Smooth muscle cell (in vitro differentiated cells): Measurements from ENCODE around the gene RAB3C. TPM values are rescaled to one million over a fixed set of nuclear protein-coding genes. Genes with fewer than 3 reads are reported as not detected.
A peak's percentile ranks its signal among the peaks of the same experiment; 100 is the strongest.

ENCODE experiments used
- DNase-seq: peaks from one replicate; lab custom pipeline; 2025; ENCODE audit not compliant: unreplicated experiment; lab: John Stamatoyannopoulos, UW
- H2AFZ ChIP-seq: fragments of 200-600 bp; sonication (generic); 2 replicates; pipeline ENCODE4 v1.6.0; 2016; ENCODE audit warnings: antibody characterized with exemption, low read depth, mild to moderate bottlenecking
- H3F3A ChIP-seq: fragments of 200-600 bp; sonication (generic); 2 replicates; pipeline ENCODE4 v1.6.0; 2017; ENCODE audit warnings: antibody characterized with exemption, low read depth
- H3K27ac ChIP-seq: fragments of 200-600 bp; sonication (generic); 2 replicates; pipeline ENCODE4 v1.5.1; 2016; ENCODE audit warnings: low read depth, mild to moderate bottlenecking
- H3K27me3 ChIP-seq: fragments of 200-600 bp; sonication (generic); 2 replicates; pipeline ENCODE4 v1.6.1; 2016; ENCODE audit warnings: low read depth, mild to moderate bottlenecking
- H3K36me3 ChIP-seq: fragments of 200-600 bp; sonication (generic); 2 replicates; pipeline ENCODE4 v1.5.1; 2016; ENCODE audit warnings: low read depth
- H3K4me1 ChIP-seq: fragments of 200-600 bp; sonication (generic); 2 replicates; pipeline ENCODE4 v1.5.1; 2016; ENCODE audit warnings: low read depth
- H3K4me2 ChIP-seq: fragments of 200-600 bp; sonication (generic); 2 replicates; pipeline ENCODE4 v1.6.0; 2016; ENCODE audit warnings: mild to moderate bottlenecking
- H3K4me3 ChIP-seq: fragments of 200-600 bp; sonication (generic); 2 replicates; pipeline ENCODE4 v1.5.1; 2016; ENCODE audit warnings: mild to moderate bottlenecking
- H3K79me2 ChIP-seq: fragments of 200-600 bp; sonication (generic); 2 replicates; pipeline ENCODE4 v1.6.0; 2016; ENCODE audit warnings: low read depth, mild to moderate bottlenecking
- H3K9ac ChIP-seq: fragments of 200-600 bp; sonication (generic); 2 replicates; pipeline ENCODE4 v1.6.0; 2016; ENCODE audit warnings: low read depth
- H3K9me3 ChIP-seq: fragments of 200-600 bp; sonication (generic); replicated peaks from 2 replicates; pipeline ENCODE4 v1.5.1; 2016; ENCODE audit warnings: low read depth
- H4K20me1 ChIP-seq: fragments of 200-600 bp; sonication (generic); 2 replicates; pipeline ENCODE4 v1.6.0; 2016; ENCODE audit warnings: low read depth
- WGBS: methylation state at CpG from one replicate; pipeline ENCODE4 v1.1.7; 2016; ENCODE audit warnings: low lambda C conversion rate; 5-methylcytosine and 5-hydroxymethylcytosine counted together
- polyA plus RNA-seq: library from polyadenylated mRNA; unstranded; fragments of >200 nt; fragmentation: Nextera tagmentation; extraction: Ambion mirVana; gene quantifications from 2 replicates; pipeline ENCODE4 v1.2.1, GENCODE V29; 2016
- total RNA-seq: library from RNA; depleted of rRNA; stranded (reverse); fragments of >200 nt; gene quantifications from 2 replicates; pipeline ENCODE4 v1.2.3, GENCODE V29; 2014
- TF ChIP-seq, protein P1 (sequence below): fragments of 200-600 bp; sonication (generic); IDR thresholded peaks from 2 replicates; pipeline ENCODE4 v1.5.1; 2017; ENCODE audit warnings: borderline replicate concordance, mild to moderate bottlenecking, antibody characterized with exemption; ENCODE audit not compliant: insufficient read depth, poor library complexity, severe bottlenecking

Gene RAB3C
- total and polyA plus RNA-seq, 2 experiments from 2014 or later = 0.10 to 1.1 TPM

- Histone ChIP-seq H3K9ac (peak overlapping the region; percentile 85), H3K36me3 (no peaks in the 10 kb centered on the region), H3K79me2 (no peaks in the 10 kb centered on the region), H3K27me3 (no peaks in the 10 kb centered on the region), H3K4me2 (peak overlapping the region; percentile 83), H2AFZ (peak overlapping the region; percentile 64), H3K9me3 (no peaks in the 10 kb centered on the region), H4K20me1 (no peaks in the 10 kb centered on the region), H3K27ac (peak overlapping the region; percentile 89), H3K4me3 (peak overlapping the region; percentile 33), H3F3A (no peaks in the 10 kb centered on the region), H3K4me1 (peaks cover 2% of the 10 kb centered on the region)
- 23% methylated on average over 18 of the region's 18 CpGs for WGBS
- DNase-seq = peak; percentile 9
- TF ChIP-seq, protein P1, sequence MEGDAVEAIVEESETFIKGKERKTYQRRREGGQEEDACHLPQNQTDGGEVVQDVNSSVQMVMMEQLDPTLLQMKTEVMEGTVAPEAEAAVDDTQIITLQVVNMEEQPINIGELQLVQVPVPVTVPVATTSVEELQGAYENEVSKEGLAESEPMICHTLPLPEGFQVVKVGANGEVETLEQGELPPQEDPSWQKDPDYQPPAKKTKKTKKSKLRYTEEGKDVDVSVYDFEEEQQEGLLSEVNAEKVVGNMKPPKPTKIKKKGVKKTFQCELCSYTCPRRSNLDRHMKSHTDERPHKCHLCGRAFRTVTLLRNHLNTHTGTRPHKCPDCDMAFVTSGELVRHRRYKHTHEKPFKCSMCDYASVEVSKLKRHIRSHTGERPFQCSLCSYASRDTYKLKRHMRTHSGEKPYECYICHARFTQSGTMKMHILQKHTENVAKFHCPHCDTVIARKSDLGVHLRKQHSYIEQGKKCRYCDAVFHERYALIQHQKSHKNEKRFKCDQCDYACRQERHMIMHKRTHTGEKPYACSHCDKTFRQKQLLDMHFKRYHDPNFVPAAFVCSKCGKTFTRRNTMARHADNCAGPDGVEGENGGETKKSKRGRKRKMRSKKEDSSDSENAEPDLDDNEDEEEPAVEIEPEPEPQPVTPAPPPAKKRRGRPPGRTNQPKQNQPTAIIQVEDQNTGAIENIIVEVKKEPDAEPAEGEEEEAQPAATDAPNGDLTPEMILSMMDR = peak; percentile 73
Observed at GRCh38 chr5:58891086-58891970, 308.5 kb downstream of the RAB3C start.

- Histone ChIP-seq H3K9me3 (no peaks in the 10 kb centered on the region), H3F3A (no peaks in the 10 kb centered on the region), H3K27ac (peak overlapping the region; percentile 89), H2AFZ (no peak overlapping the region), H3K9ac (no peak overlapping the region), H3K4me3 (peak overlapping the region; percentile 33), H3K36me3 (no peaks in the 10 kb centered on the region), H3K27me3 (no peaks in the 10 kb centered on the region), H3K4me1 (peaks cover 2% of the 10 kb centered on the region), H3K79me2 (no peaks in the 10 kb centered on the region), H3K4me2 (peak overlapping the region; percentile 83), H4K20me1 (no peaks in the 10 kb centered on the region)
- TF ChIP-seq, protein P1 = no peak
- no peak for DNase-seq
Observed at GRCh38 chr5:58891971-58892343, 309.1 kb downstream of the RAB3C start.

DNA sequence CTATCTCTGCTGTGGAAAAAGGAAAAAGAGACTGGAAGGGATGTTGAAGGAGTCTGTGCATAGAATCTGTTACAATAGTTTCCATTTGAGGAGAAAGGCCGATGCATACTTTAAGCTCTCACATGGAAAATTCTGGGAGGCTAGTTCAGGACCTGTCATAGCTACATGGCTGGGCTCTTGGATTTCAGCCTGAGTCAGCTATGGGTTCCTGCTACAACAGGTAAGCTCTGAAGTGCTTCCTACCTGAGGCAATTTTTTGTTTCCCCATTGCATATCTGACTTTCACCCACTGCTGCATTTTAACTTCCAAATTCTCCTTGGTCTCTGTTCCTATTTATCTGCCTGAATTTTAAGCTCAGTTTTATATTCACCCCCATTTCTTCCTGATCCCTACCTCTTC is 310.7 kb downstream of the RAB3C start:
- TF ChIP-seq, protein P1 = no peak
- H3K27me3 ChIP-seq = no peaks in the 10 kb centered on the region
- no peak overlapping the region for H3K4me3 ChIP-seq
- H4K20me1 ChIP-seq = no peaks in the 10 kb centered on the region
- no peaks in the 10 kb centered on the region for H3K9me3 ChIP-seq
- H3K4me1 ChIP-seq = peaks cover 2% of the 10 kb centered on the region
- no peak overlapping the region for H3K4me2 ChIP-seq
- WGBS = 91% methylated on average over 1 of the region's 1 CpG
- no peak overlapping the region for H3K9ac ChIP-seq
- no peaks in the 10 kb centered on the region for H3K79me2 ChIP-seq
- no peak overlapping the region for H2AFZ ChIP-seq
- no peaks in the 10 kb centered on the region for H3K36me3 ChIP-seq
- no peak for DNase-seq
- no peak overlapping the region for H3K27ac ChIP-seq
- no peaks in the 10 kb centered on the region for H3F3A ChIP-seq

DNA sequence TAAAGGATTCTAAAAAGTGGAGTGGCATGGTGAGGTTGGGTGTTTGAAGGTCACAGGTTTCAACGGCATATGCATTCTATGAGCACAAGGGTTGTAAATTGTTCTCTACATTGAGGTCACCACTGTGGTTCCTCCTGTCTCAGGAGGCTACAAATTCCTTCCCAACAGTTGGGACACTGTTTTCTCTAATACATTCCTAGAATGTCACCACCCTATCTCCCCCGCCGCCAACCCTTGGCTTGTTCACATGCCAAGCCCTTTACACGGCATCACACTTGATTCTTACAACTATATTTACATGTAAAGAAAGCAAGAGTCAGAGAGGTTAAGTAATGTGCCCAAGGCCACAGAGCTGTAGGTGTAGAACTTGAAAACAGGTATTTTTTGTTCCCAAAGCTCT is 315.1 kb downstream of the RAB3C start:
- DNase-seq = no peak
- Histone ChIP-seq H3K27me3 (no peaks in the 10 kb centered on the region), H3K4me3 (no peak overlapping the region), H3K27ac (no peak overlapping the region), H3K36me3 (no peaks in the 10 kb centered on the region), H3K4me2 (no peak overlapping the region), H3K79me2 (no peaks in the 10 kb centered on the region), H4K20me1 (no peaks in the 10 kb centered on the region), H3F3A (no peaks in the 10 kb centered on the region), H2AFZ (no peak overlapping the region), H3K9ac (no peak overlapping the region), H3K4me1 (no peaks in the 10 kb centered on the region), H3K9me3 (no peaks in the 10 kb centered on the region)
- TF ChIP-seq, protein P1 = no peak
- WGBS = 75% methylated on average over 4 of the region's 4 CpGs
